ENCODE results near the gene TIMM13.
A peak's percentile ranks its signal among the peaks of the same experiment; 100 is the strongest.
"Not testable (repeated sequence)": the region's sequence is repeated elsewhere in the genome, so short reads cannot be mapped to it uniquely, and the experiment has no call there.

The TIMM13 gene

DNA sequence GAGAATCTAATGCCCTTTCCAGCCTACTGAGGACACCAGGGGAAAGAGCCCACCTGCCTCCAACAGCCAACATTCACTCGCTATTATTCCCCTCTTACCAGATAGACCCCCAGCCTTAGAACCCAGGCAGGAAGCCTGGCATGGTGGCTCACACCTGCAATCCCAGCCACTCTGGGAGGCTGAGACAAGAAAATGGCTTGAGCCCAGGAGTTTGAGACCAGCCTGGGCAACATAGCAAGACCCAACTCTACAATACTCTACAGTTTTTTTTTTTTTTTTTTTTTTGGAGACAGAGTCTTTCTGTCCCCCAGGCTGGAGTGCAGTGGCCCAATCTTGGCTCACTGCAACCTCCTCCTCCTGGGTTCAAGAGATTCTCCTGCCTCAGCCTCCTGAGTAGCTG lies 32.9 kb upstream of the TIMM13 start:
- H2AFZ ChIP-seq (ENCODE audit: low read depth), result no peak overlapping the region
- no peak overlapping the region for H3K4me2 ChIP-seq
- no peaks in the 10 kb centered on the region; the same call in 1 of the 2 replicates for H4K20me1 ChIP-seq (ENCODE audit: insufficient read depth)
- peaks cover 14% of the 10 kb centered on the region for H3K79me2 ChIP-seq (ENCODE audit: insufficient read depth, low read depth)
- no peak overlapping the region for H3K27ac ChIP-seq
- no peaks in the 10 kb centered on the region for H3K36me3 ChIP-seq (ENCODE audit: insufficient read depth)
- no peaks in the 10 kb centered on the region for H3K27me3 ChIP-seq (ENCODE audit: insufficient read depth, low read depth)
- H3K9ac ChIP-seq, result no peak overlapping the region
- TF ChIP-seq CTCF (conservative IDR thresholded peaks at IDR 0.05; ENCODE audit: low read depth, low read length), result no peak
- H3K4me1 ChIP-seq (ENCODE audit: low read depth, poor library complexity, severe bottlenecking), result peaks cover 27% of the 10 kb centered on the region
- no peak overlapping the region for H3K4me3 ChIP-seq (IDR thresholded peaks at IDR 0.05; ENCODE audit: insufficient read depth, low read depth, low read length)

GRCh38 chr19:2458776-2459175 lies 31.4 kb upstream of the TIMM13 start:
- not testable (repeated sequence) for H3K27me3 ChIP-seq (ENCODE audit: insufficient read depth, low read depth); H3K27ac ChIP-seq; H2AFZ ChIP-seq (ENCODE audit: low read depth); H4K20me1 ChIP-seq (ENCODE audit: insufficient read depth); H3K36me3 ChIP-seq (ENCODE audit: insufficient read depth); H3K9ac ChIP-seq; H3K4me2 ChIP-seq; H3K4me3 ChIP-seq (IDR thresholded peaks at IDR 0.05; ENCODE audit: insufficient read depth, low read depth, low read length)
- Histone ChIP-seq H3K4me1 (ENCODE audit: low read depth, poor library complexity, severe bottlenecking) (peaks cover 25% of the 10 kb centered on the region), H3K79me2 (ENCODE audit: insufficient read depth, low read depth) (peaks cover 28% of the 10 kb centered on the region)

DNA sequence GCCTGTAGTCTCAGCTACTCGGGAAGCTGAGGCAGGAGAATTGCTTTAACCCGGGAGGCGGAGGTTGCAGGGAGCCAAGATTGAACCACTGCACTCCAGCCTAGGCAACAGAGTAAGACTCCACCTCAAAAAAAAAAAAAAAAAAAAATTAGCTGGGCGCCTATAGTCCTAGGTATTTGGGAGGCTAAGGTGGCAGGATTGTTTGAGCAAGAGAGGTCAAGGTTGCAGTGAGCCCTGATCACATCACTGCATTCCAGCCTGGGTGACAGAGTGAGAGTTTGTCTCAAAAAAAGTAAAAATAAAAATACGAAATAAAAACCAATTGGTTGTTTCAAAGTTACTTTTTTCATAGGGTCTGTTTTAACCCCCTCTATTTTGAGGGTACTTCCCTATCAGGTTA lies 30.7 kb upstream of the TIMM13 start:
- Histone ChIP-seq H4K20me1 (ENCODE audit: insufficient read depth) (no peaks in the 10 kb centered on the region; the same call in 1 of the 2 replicates), H3K36me3 (ENCODE audit: insufficient read depth) (no peaks in the 10 kb centered on the region), H3K27me3 (ENCODE audit: insufficient read depth, low read depth) (no peaks in the 10 kb centered on the region), H3K4me3 (IDR thresholded peaks at IDR 0.05; ENCODE audit: insufficient read depth, low read depth, low read length) (no peak overlapping the region), H2AFZ (ENCODE audit: low read depth) (no peak overlapping the region), H3K9ac (no peak overlapping the region), H3K27ac (no peak overlapping the region), H3K4me2 (no peak overlapping the region), H3K79me2 (ENCODE audit: insufficient read depth, low read depth) (peaks cover 36% of the 10 kb centered on the region), H3K4me1 (ENCODE audit: low read depth, poor library complexity, severe bottlenecking) (peaks cover 23% of the 10 kb centered on the region)
- TF ChIP-seq CTCF (conservative IDR thresholded peaks at IDR 0.05; ENCODE audit: low read depth, low read length), result no peak

DNA sequence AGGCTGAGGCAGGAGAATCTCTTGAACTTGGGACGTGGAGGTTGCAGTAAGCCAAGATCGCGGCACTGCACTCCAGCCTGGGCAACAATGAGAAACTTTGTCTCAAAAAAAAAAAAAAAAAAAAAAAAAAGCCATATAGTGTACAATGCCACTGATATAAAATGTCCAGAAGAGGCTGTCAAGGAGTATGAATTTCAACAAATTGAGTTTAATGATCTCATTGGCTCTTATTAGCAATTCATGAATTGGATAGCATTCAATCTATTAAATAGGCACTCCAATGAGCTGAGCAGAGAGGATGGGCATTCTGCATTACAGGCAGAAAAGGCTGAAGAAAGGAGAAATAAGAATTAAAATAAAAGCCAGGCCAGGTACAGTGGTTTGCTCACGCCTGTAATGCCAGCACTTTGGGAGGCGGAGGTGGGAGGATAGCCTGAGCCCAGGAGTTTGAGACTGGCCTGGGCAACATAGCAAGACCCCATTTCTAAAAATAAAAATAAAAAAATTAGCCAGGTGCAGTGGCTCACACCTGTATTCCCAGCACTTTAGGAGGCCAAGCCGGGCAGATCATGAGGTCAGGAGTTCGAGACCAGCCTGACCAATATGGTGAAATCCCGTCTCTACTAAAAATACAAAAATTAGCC lies 30.1 kb upstream of the TIMM13 start:
- no peak overlapping the region for H3K4me3 ChIP-seq (IDR thresholded peaks at IDR 0.05; ENCODE audit: insufficient read depth, low read depth, low read length)
- H3K79me2 ChIP-seq (ENCODE audit: insufficient read depth, low read depth), result peaks cover 37% of the 10 kb centered on the region
- no peaks in the 10 kb centered on the region; the same call in 1 of the 2 replicates for H4K20me1 ChIP-seq (ENCODE audit: insufficient read depth)
- H2AFZ ChIP-seq (ENCODE audit: low read depth), result peak overlapping the region; percentile 93; the same call in 1 of the 2 replicates
- peak overlapping the region; percentile 49 for H3K9ac ChIP-seq
- no peak for TF ChIP-seq CTCF (conservative IDR thresholded peaks at IDR 0.05; ENCODE audit: low read depth, low read length)
- no peaks in the 10 kb centered on the region for H3K27me3 ChIP-seq (ENCODE audit: insufficient read depth, low read depth)
- H3K27ac ChIP-seq, result peak overlapping the region; percentile 67
- peaks cover 23% of the 10 kb centered on the region for H3K4me1 ChIP-seq (ENCODE audit: low read depth, poor library complexity, severe bottlenecking)
- H3K4me2 ChIP-seq, result peak overlapping the region; percentile 80
- no peaks in the 10 kb centered on the region for H3K36me3 ChIP-seq (ENCODE audit: insufficient read depth)

DNA sequence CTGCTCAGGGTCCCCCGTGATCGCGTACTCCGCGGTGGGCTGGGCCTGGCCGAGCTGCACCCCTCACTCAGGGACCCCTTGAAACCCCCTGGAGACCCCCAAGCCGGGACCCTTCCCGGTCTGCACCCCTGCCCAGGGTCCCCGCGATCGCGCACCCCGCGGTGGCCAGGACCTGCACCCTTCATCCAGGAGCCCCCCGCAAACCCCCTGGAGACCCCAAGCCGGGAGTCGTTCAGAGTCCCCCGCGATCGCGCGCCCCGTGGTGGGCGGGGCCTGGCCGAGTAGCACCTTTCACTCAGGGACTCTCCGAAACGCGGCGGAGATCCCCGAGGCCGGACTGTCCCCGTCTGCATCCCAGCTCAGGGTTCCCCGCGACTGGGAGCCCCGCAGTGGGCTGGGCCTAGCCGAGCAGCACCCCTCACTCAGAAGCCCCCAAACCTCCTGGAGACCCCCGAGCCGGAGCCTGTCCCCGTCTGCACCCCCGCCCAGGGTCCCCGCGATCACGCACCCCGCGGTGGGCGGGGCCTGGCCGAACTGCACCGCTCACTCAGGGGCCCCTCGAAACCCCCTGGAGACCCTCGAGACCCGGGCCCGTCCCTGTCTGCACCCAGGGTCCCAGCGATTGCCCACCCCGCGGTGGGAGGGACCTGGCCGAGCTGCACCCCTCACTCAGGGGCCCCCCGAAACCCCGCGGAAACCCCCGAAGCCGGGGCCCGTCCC lies 28.6 kb upstream of the TIMM13 start:
- peaks cover 23% of the 10 kb centered on the region for H3K4me1 ChIP-seq (ENCODE audit: low read depth, poor library complexity, severe bottlenecking)
- no peak overlapping the region for H3K4me3 ChIP-seq (IDR thresholded peaks at IDR 0.05; ENCODE audit: insufficient read depth, low read depth, low read length)
- no peaks in the 10 kb centered on the region for H3K27me3 ChIP-seq (ENCODE audit: insufficient read depth, low read depth)
- no peaks in the 10 kb centered on the region for H3K36me3 ChIP-seq (ENCODE audit: insufficient read depth)
- peak overlapping the region; percentile 30; the same call in 1 of the 2 replicates for H2AFZ ChIP-seq (ENCODE audit: low read depth)
- TF ChIP-seq CTCF (conservative IDR thresholded peaks at IDR 0.05; ENCODE audit: low read depth, low read length), result no peak
- H3K4me2 ChIP-seq, result peak overlapping the region; percentile 88
- peak overlapping the region; percentile 91 for H3K9ac ChIP-seq
- no peaks in the 10 kb centered on the region; the same call in 1 of the 2 replicates for H4K20me1 ChIP-seq (ENCODE audit: insufficient read depth)
- H3K27ac ChIP-seq, result peak overlapping the region; percentile 58
- H3K79me2 ChIP-seq (ENCODE audit: insufficient read depth, low read depth), result peaks cover 50% of the 10 kb centered on the region
